ENCODE results near the gene AMOTL2.

DNA sequence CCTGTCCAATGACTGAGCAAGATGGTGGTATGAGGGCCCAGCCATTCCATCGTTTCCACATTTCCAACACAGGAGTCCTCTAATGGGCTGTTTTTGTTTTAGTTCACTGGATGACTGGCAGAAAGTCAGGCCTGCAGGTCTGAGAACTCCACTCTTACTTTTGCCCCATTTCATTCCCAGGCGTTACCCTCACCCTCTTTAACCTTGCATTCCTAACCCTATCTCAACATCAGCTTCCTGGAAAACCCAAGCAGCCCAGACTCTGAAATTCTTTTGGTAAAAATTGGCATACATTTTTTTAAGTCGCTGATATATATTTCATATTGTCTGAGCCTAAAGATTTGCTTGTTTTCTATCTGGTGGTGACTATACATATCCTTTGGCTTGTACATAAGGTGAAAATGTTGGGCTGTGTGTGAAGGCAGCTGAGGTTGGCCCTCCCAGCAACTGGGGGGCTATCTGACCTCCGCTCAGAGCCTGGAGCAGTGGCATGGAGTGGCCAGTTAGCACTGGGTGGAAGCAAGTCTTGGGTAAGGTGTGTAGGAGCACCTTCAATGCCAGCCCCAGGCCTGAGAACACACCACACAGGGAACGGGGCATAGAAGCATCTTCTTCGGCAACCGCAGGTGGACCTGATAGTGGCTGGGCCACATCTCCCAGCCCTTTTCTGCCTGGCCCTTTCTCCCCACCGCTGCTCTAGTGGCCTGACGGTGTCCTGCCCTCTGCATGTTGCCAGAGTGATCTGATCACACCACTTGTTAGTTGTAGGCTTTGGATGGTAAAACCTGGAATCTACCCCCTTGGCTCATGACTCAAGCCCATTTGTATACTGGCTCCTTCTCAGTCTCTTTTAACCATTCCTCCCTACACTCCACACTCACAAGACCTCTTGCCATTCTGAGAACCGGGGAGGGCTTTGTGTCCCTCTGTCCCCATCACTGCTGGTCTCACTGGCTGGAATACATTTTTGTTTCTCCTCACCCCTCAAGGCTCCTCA lies 50.0 kb downstream of the AMOTL2 start:
- TF ChIP-seq, protein P1, sequence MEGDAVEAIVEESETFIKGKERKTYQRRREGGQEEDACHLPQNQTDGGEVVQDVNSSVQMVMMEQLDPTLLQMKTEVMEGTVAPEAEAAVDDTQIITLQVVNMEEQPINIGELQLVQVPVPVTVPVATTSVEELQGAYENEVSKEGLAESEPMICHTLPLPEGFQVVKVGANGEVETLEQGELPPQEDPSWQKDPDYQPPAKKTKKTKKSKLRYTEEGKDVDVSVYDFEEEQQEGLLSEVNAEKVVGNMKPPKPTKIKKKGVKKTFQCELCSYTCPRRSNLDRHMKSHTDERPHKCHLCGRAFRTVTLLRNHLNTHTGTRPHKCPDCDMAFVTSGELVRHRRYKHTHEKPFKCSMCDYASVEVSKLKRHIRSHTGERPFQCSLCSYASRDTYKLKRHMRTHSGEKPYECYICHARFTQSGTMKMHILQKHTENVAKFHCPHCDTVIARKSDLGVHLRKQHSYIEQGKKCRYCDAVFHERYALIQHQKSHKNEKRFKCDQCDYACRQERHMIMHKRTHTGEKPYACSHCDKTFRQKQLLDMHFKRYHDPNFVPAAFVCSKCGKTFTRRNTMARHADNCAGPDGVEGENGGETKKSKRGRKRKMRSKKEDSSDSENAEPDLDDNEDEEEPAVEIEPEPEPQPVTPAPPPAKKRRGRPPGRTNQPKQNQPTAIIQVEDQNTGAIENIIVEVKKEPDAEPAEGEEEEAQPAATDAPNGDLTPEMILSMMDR (IDR thresholded peaks at IDR 0.05), result no peak
- TF ChIP-seq POLR2A (IDR thresholded peaks at IDR 0.05), result no peak

Data from Peyer's patch (tissue), 4 donors.